ENCODE data around the gene DIPK1A.

DIPK1A gene

DNA sequence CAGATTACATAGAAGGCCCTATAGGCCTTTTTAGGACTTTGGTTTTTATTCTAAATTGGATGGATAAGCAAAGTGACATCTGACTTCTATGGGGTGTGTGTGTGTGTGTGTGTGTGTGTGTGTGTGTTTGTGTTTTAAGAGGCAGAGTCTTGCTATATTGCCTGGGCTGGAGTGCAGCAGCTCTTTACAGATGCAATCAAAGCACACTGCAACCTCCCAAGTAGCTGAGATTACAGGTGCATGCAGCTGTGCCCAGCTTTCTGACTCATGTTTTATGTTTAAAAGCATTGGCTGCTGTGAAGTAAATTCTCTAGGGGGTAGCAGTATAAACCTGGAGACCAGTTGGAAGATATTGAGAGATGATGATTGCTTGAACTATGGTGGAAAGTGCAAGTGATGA, 164.0 kb downstream of the DIPK1A start:
- Mint-ChIP-seq H3K27ac (no peak overlapping the region), H3K9me3 (no peaks in the 10 kb centered on the region), H3K27me3 (peaks cover 6% of the 10 kb centered on the region), H3K4me1 (peaks cover 2% of the 10 kb centered on the region), H3K4me3 (no peak overlapping the region), H3K36me3 (no peaks in the 10 kb centered on the region)
- no peak for ATAC-seq (ENCODE audit: low read depth)
- DNase-seq (ENCODE audit: low spot score in 2 of 2): no peak

GRCh38 chr1:92795166-92795565, 166.1 kb downstream of the DIPK1A start:
- no peaks in the 10 kb centered on the region for H3K9me3 Mint-ChIP-seq
- H3K27ac Mint-ChIP-seq: no peak overlapping the region
- no peaks in the 10 kb centered on the region for H3K4me1 Mint-ChIP-seq
- peaks cover 6% of the 10 kb centered on the region for H3K27me3 Mint-ChIP-seq
- ATAC-seq (ENCODE audit: low read depth) (no peak), DNase-seq (ENCODE audit: low spot score in 2 of 2) (no peak)
- H3K4me3 Mint-ChIP-seq: no peak overlapping the region
- no peaks in the 10 kb centered on the region for H3K36me3 Mint-ChIP-seq

DNA sequence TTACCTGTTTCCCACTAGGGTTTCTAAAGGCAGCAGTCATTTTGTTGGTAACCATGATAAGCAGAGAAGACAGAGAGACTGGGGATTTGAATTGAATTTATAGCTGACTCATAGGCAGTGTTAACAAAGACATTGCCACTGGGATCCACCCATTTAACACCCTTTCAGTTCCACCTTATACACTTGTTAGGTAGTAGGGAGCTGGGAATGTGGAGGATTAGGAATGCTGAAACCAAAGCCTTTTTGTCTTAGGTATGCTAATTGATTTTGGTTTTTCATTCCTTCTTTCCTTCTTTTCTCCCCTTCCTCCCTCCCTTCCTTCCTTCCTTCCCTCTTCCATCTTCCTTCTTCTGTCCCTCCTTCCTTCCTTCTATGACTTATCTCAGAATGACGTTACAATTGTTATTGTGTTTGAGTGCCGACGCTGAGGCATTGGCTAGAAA, 168.9 kb downstream of the DIPK1A start:
- Mint-ChIP-seq H3K27ac (no peak overlapping the region), H3K36me3 (no peaks in the 10 kb centered on the region)
- DNase-seq (ENCODE audit: low spot score in 2 of 2): no peak

More for the DNA sequence above, 168.9 kb downstream of the DIPK1A start:
- no peak overlapping the region for H3K4me3 Mint-ChIP-seq
- H3K27me3 Mint-ChIP-seq: peaks cover 6% of the 10 kb centered on the region
- no peaks in the 10 kb centered on the region for H3K9me3 Mint-ChIP-seq
- no peak for ATAC-seq (ENCODE audit: low read depth)
- no peaks in the 10 kb centered on the region for H3K4me1 Mint-ChIP-seq

Data from memory B cell (primary cell).